Measurements from ENCODE around the gene CCDC142.

Gene CCDC142

GRCh38 chr2:74426181-74426758 lies 56.5 kb downstream of the CCDC142 start:
- no peak for TF ChIP-seq CTCF (IDR thresholded peaks at IDR 0.05; ENCODE audit: low read length, missing control alignments)
- DNase-seq (ENCODE audit: low read depth), result no peak
- H3K4me3 ChIP-seq (replicated peaks; ENCODE audit: low read depth, low read length), result no peak overlapping the region

DNA sequence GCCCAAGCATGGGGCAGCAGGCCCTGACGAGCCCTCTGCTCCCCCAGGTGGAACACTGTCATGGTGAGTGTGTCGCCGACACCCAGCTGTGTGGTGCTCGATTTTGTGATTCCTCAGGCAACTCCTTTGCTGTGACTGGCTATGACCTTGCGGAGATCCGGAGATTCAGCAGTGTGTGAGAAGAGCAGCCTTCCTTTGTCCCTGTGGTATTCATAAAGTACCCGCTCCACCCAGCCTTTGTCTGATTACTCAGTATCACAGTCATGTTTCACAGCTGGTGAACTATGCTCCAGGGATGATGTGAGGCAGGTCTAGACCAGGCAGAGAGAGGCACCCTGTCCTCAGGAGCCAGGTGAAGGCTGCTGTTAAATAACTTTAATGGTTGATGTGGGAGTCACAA lies 57.3 kb downstream of the CCDC142 start:
- no peak for TF ChIP-seq CTCF (IDR thresholded peaks at IDR 0.05; ENCODE audit: low read length, missing control alignments)
- no peak overlapping the region for H3K4me3 ChIP-seq (replicated peaks; ENCODE audit: low read depth, low read length)
- no peak for DNase-seq (ENCODE audit: low read depth)

DNA sequence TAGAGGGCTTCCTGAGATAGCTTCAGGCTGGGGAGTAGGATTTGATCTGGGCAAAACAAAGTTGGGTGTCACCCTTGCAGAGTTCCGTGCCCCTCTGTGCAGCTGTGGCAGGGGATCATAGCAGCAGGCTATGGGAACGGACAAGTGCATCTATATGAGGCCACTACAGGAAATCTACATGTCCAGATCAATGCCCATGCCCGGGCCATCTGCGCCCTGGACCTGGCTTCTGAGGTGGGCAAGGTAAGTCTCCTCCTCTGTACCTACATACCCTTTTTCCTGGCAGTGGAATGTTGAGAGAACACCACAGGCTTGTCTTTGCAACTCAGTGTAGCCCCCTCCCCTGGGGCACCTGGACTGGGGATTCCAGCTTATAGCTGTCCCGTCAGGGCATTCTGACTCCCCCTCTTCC lies 57.8 kb downstream of the CCDC142 start:
- H3K4me3 ChIP-seq (replicated peaks; ENCODE audit: low read depth, low read length), result no peak overlapping the region
- no peak for DNase-seq (ENCODE audit: low read depth)
- no peak for TF ChIP-seq CTCF (IDR thresholded peaks at IDR 0.05; ENCODE audit: low read length, missing control alignments)

DNA sequence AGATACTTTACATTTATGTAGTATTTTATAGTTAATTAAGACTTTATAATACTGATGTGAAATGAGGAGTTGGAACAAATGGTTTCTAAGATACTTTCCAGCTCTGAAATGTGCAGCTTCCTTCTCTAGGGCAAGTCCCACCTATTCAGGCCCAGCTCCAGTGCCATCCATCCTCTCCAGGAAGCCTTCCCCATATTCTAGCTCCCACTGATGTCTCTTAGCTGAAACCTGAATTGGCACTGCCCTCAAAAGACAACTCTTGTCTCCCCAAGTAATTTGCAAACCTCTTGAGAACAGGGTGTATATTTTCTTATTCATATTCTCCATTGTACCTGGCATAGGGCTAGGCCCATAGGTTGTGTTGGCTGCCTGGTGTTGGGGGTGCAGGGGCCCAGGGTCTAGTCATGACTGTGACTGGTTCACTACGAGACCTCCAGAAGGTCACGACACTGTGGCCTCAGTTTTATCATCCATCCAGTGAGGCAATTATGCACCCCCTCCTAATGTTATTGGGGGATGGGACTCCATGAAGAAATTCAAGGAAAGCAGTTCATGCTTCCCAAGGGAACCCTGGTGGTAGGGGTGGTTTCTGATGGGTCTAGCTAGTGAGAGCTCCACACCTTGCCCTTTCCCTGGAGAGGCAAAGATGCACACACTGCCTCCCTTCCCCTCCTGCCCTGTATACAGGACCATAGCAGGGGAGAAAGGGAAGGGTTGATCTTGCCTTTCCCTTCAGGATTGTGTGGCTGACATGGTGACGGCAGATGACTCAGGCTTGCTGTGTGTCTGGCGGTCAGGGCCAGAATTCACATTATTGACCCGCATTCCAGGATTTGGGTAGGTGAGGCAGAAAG lies 58.4 kb downstream of the CCDC142 start:
- no peak for TF ChIP-seq CTCF (IDR thresholded peaks at IDR 0.05; ENCODE audit: low read length, missing control alignments)
- no peak for DNase-seq (ENCODE audit: low read depth)
- no peak overlapping the region for H3K4me3 ChIP-seq (replicated peaks; ENCODE audit: low read depth, low read length)
